ENCODE results near the gene ALOX12B.

ALOX12B gene

DNA sequence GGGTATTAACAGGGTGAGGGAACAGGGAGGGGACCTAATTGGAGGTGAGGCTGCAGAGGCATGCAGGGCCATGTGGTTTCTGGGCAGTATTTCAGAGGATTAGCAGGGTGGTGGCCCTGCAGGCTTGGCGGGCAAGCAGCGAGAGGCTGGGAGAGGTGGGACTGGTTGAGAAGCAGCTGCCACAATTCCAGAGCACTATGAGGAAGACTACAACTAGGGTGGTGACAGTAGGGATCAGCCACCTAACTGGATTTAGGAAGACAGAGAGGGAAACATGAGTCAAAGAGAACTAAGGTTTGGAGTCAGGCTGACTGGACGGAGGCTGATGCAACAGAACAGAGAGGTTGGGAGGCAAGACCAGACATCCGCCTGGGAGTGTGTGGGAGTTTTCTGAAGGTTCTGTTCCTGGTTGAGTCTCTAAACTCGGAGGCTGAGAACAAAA, 18.5 kb upstream of the ALOX12B start:
- peaks cover 5 to 10% of the 10 kb centered on the region in 2 donors for H3K4me1 ChIP-seq (ENCODE audit: control insufficient read depth in 1 of 2, insufficient read depth in 2 of 2, low read length in 2 of 2)

DNA sequence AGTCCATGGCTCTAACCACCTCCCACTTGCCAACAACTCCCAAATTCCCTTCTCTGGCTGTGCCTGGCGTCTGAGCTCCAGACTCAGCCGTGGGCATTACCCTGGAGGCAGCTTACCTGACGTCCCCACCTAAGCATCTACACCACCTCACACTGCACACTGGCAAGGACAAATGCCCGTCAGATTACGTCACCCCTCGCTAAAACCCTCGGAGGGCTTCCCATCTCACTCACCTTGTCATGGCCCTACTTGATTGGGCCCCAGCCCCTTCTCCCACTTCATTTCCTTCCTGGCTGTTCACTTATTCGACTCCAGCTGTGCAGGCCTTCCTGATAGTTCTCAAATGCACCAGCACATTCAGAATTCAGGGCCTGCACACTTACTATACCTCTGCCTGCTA, 17.4 kb upstream of the ALOX12B start:
- peaks cover 3% of the 10 kb centered on the region in 2 donors for H3K4me1 ChIP-seq (ENCODE audit: control insufficient read depth in 1 of 2, insufficient read depth in 2 of 2, low read length in 2 of 2)
- no peak overlapping the region for H3K9ac ChIP-seq (ENCODE audit: low read depth in 1 of 2, low read length in 2 of 2)
- no peak overlapping the region for H3K27ac ChIP-seq (ENCODE audit: low read depth, low read length)
- no peaks in the 10 kb centered on the region for H3K9me3 ChIP-seq (ENCODE audit: control insufficient read depth in 1 of 2, low read length in 2 of 2)
- H3K27me3 ChIP-seq (ENCODE audit: control insufficient read depth in 1 of 2, insufficient read depth in 2 of 2, low read length in 2 of 2), result peaks cover 8 to 12% of the 10 kb centered on the region in 2 donors
- no peaks in the 10 kb centered on the region for H3K36me3 ChIP-seq (ENCODE audit: control insufficient read depth in 1 of 2, insufficient read depth in 2 of 2, low read length in 2 of 2)
- no peak overlapping the region for H3K4me3 ChIP-seq (ENCODE audit: low read depth in 1 of 2, low read length in 2 of 2)

More for the DNA sequence above, 18.5 kb upstream of the ALOX12B start:
- Histone ChIP-seq H3K9ac (ENCODE audit: low read depth in 1 of 2, low read length in 2 of 2) (no peak overlapping the region), H3K4me3 (ENCODE audit: low read depth in 1 of 2, low read length in 2 of 2) (no peak overlapping the region), H3K9me3 (ENCODE audit: control insufficient read depth in 1 of 2, low read length in 2 of 2) (no peaks in the 10 kb centered on the region), H3K27ac (ENCODE audit: low read depth, low read length) (no peak overlapping the region), H3K36me3 (ENCODE audit: control insufficient read depth in 1 of 2, insufficient read depth in 2 of 2, low read length in 2 of 2) (no peaks in the 10 kb centered on the region), H3K27me3 (ENCODE audit: control insufficient read depth in 1 of 2, insufficient read depth in 2 of 2, low read length in 2 of 2) (peaks cover 15 to 19% of the 10 kb centered on the region in 2 donors)

DNA sequence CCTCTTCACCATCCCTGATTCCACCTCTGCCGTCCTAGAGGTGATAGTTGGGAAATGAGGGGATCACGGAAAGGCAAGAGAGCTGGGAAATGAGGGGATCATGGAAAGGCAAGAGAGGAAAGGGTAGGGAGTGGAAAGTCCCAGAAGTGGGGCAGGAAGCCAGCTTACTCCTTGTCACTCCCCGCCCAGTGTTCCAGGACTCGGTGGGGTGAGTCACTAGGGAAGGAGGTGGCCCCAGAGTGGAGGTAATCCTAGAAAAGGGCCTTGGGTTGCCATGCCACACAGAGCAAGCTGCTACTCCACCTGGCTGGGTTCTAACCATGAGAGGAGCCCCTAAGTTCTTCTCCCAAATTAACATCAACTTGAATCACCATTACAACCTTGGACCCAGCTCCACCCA, 16.0 kb upstream of the ALOX12B start:
- H3K36me3 ChIP-seq (ENCODE audit: control insufficient read depth in 1 of 2, insufficient read depth in 2 of 2, low read length in 2 of 2), result no peaks in the 10 kb centered on the region
- H3K4me1 ChIP-seq (ENCODE audit: control insufficient read depth in 1 of 2, insufficient read depth in 2 of 2, low read length in 2 of 2), result no peaks in the 10 kb centered on the region
- H3K27ac ChIP-seq (ENCODE audit: low read depth, low read length), result no peak overlapping the region
- H3K9me3 ChIP-seq (ENCODE audit: control insufficient read depth in 1 of 2, low read length in 2 of 2), result no peaks in the 10 kb centered on the region
- no peak overlapping the region for H3K9ac ChIP-seq (ENCODE audit: low read depth in 1 of 2, low read length in 2 of 2)
- H3K4me3 ChIP-seq (ENCODE audit: low read depth in 1 of 2, low read length in 2 of 2), result no peak overlapping the region
- peaks cover 0 to 3% of the 10 kb centered on the region in 2 donors for H3K27me3 ChIP-seq (ENCODE audit: control insufficient read depth in 1 of 2, insufficient read depth in 2 of 2, low read length in 2 of 2)

DNA sequence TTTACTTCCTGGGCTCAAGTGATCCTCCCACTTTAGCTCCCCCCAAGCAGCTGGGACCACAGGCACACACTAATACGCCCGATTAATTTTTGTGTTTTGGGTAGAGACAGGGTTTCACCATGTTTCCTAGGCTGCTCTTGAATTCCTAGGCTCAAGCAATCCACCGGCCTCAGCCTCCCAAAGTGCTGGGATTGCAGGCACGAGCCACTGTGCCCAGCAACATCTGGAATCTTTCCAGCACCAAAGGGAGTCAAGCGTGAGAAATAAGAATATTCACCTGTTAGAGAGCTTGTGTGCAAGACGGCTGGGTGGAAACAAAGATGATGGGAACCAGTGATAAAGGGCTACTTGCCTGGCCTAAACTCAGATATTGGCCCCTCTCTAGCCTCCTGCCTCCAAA, 14.2 kb upstream of the ALOX12B start:
- H3K4me1 ChIP-seq (ENCODE audit: control insufficient read depth in 1 of 2, insufficient read depth in 2 of 2, low read length in 2 of 2), result no peaks in the 10 kb centered on the region
- no peak overlapping the region for H3K27ac ChIP-seq (ENCODE audit: low read depth, low read length)
- H3K4me3 ChIP-seq (ENCODE audit: low read depth in 1 of 2, low read length in 2 of 2), result no peak overlapping the region

DNA sequence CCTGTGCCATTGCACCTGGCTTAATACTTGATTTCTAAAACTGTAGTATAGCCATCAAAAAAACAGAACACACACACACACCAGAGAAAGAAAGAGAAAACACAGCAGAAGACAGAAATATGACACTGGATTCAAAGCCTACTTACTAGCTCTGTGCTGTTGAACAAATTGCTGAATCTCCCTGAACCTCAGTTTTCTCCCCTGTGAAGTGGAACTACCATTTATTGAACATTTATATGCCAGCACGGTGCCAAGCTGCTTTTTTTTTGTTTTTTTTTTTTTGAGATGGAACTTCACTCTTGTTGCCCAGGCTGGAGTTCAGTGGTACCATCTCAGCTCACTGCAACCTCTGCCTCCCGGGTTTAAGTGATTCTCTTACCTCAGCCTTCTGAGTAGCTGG, 13.2 kb upstream of the ALOX12B start:
- H3K27me3 ChIP-seq (ENCODE audit: control insufficient read depth in 1 of 2, insufficient read depth in 2 of 2, low read length in 2 of 2), result no peaks in the 10 kb centered on the region
- no peak overlapping the region for H3K27ac ChIP-seq (ENCODE audit: low read depth, low read length)
- no peaks in the 10 kb centered on the region for H3K4me1 ChIP-seq (ENCODE audit: control insufficient read depth in 1 of 2, insufficient read depth in 2 of 2, low read length in 2 of 2)
- no peak overlapping the region for H3K4me3 ChIP-seq (ENCODE audit: low read depth in 1 of 2, low read length in 2 of 2)
- H3K9ac ChIP-seq (ENCODE audit: low read depth in 1 of 2, low read length in 2 of 2), result no peak overlapping the region
- H3K36me3 ChIP-seq (ENCODE audit: control insufficient read depth in 1 of 2, insufficient read depth in 2 of 2, low read length in 2 of 2), result no peaks in the 10 kb centered on the region
- no peaks in the 10 kb centered on the region for H3K9me3 ChIP-seq (ENCODE audit: control insufficient read depth in 1 of 2, low read length in 2 of 2)

More for the DNA sequence above, 14.2 kb upstream of the ALOX12B start:
- no peaks in the 10 kb centered on the region for H3K27me3 ChIP-seq (ENCODE audit: control insufficient read depth in 1 of 2, insufficient read depth in 2 of 2, low read length in 2 of 2)
- H3K9ac ChIP-seq (ENCODE audit: low read depth in 1 of 2, low read length in 2 of 2), result no peak overlapping the region
- H3K9me3 ChIP-seq (ENCODE audit: control insufficient read depth in 1 of 2, low read length in 2 of 2), result no peaks in the 10 kb centered on the region
- no peaks in the 10 kb centered on the region for H3K36me3 ChIP-seq (ENCODE audit: control insufficient read depth in 1 of 2, insufficient read depth in 2 of 2, low read length in 2 of 2)

DNA sequence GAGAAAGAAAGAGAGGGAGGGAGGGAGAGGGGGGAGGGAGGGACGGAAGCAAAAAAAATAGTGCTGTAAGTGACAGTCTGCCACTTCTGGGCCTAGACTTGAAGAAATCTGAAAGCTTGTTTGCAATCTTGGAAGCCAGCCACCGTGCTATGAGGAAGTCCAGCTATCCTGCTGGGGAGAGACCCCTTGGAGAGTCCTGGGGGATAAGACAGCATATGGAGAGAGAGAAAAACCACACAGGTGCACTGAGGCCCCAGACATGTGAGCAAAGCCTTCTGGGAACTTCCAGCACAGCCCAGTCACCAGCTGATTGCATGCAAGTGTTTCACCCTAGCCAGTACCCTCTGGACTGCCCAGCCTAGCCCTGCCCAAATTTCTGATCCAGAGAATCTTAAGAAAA, 12.6 kb upstream of the ALOX12B start:
- Histone ChIP-seq H3K4me3 (ENCODE audit: low read depth in 1 of 2, low read length in 2 of 2) (no peak overlapping the region), H3K9me3 (ENCODE audit: control insufficient read depth in 1 of 2, low read length in 2 of 2) (no peaks in the 10 kb centered on the region), H3K27me3 (ENCODE audit: control insufficient read depth in 1 of 2, insufficient read depth in 2 of 2, low read length in 2 of 2) (peaks cover 0 to 6% of the 10 kb centered on the region in 2 donors), H3K27ac (ENCODE audit: low read depth, low read length) (no peak overlapping the region), H3K9ac (ENCODE audit: low read depth in 1 of 2, low read length in 2 of 2) (no peak overlapping the region), H3K4me1 (ENCODE audit: control insufficient read depth in 1 of 2, insufficient read depth in 2 of 2, low read length in 2 of 2) (no peaks in the 10 kb centered on the region), H3K36me3 (ENCODE audit: control insufficient read depth in 1 of 2, insufficient read depth in 2 of 2, low read length in 2 of 2) (no peaks in the 10 kb centered on the region)

DNA sequence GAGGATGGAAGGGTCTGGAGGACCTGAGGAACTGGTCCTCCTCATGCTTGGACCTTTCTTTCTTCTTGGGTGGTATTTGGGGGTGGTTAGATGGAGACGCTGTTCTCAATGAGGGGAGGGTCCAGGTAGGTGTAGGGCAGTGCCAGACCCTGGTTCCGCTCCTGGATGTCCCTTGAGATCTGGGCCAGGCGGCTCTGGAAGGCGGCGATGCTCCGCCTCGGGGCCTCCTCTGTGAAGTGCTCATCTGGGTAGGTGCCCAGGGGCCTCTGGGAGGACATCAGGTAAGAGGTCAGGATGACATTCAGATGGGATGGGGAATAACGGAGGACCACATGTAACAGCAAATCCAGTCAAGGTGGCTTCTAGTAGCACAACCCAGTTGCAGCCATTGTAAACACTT, 9.0 kb upstream of the ALOX12B start:
- no peak overlapping the region for H3K27ac ChIP-seq (ENCODE audit: low read depth, low read length)
- no peaks in the 10 kb centered on the region for H3K36me3 ChIP-seq (ENCODE audit: control insufficient read depth in 1 of 2, insufficient read depth in 2 of 2, low read length in 2 of 2)
- peaks cover 8 to 14% of the 10 kb centered on the region in 2 donors for H3K27me3 ChIP-seq (ENCODE audit: control insufficient read depth in 1 of 2, insufficient read depth in 2 of 2, low read length in 2 of 2)
- no peaks in the 10 kb centered on the region for H3K9me3 ChIP-seq (ENCODE audit: control insufficient read depth in 1 of 2, low read length in 2 of 2)
- no peaks in the 10 kb centered on the region for H3K4me1 ChIP-seq (ENCODE audit: control insufficient read depth in 1 of 2, insufficient read depth in 2 of 2, low read length in 2 of 2)
- H3K4me3 ChIP-seq (ENCODE audit: low read depth in 1 of 2, low read length in 2 of 2), result no peak overlapping the region
- no peak overlapping the region for H3K9ac ChIP-seq (ENCODE audit: low read depth in 1 of 2, low read length in 2 of 2)

DNA sequence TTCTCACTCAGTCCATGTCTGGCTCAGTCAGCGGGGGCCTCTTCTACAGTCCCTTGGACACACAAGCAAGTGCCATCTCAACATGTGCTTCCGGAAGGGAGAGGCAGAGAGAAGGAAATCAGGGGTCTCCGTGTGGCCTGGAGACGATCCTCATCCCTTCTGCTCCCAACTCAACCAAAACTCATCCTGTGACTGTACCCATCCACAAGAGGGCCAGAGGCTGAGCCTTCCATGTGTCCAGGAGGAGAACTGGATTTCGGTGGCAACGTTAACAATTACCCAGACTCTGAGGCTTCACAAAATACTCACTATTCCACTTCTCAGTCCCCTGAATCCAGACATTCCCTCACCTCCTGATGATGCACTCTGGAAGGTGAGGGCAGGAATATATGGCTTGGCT, 7.8 kb upstream of the ALOX12B start:
- no peak overlapping the region for H3K27ac ChIP-seq (ENCODE audit: low read depth, low read length)
- no peak overlapping the region for H3K9ac ChIP-seq (ENCODE audit: low read depth in 1 of 2, low read length in 2 of 2)
- no peaks in the 10 kb centered on the region for H3K9me3 ChIP-seq (ENCODE audit: control insufficient read depth in 1 of 2, low read length in 2 of 2)
- H3K4me3 ChIP-seq (ENCODE audit: low read depth in 1 of 2, low read length in 2 of 2), result no peak overlapping the region
- H3K36me3 ChIP-seq (ENCODE audit: control insufficient read depth in 1 of 2, insufficient read depth in 2 of 2, low read length in 2 of 2), result no peaks in the 10 kb centered on the region
- peaks cover 11 to 18% of the 10 kb centered on the region in 2 donors for H3K27me3 ChIP-seq (ENCODE audit: control insufficient read depth in 1 of 2, insufficient read depth in 2 of 2, low read length in 2 of 2)
- no peaks in the 10 kb centered on the region for H3K4me1 ChIP-seq (ENCODE audit: control insufficient read depth in 1 of 2, insufficient read depth in 2 of 2, low read length in 2 of 2)

DNA sequence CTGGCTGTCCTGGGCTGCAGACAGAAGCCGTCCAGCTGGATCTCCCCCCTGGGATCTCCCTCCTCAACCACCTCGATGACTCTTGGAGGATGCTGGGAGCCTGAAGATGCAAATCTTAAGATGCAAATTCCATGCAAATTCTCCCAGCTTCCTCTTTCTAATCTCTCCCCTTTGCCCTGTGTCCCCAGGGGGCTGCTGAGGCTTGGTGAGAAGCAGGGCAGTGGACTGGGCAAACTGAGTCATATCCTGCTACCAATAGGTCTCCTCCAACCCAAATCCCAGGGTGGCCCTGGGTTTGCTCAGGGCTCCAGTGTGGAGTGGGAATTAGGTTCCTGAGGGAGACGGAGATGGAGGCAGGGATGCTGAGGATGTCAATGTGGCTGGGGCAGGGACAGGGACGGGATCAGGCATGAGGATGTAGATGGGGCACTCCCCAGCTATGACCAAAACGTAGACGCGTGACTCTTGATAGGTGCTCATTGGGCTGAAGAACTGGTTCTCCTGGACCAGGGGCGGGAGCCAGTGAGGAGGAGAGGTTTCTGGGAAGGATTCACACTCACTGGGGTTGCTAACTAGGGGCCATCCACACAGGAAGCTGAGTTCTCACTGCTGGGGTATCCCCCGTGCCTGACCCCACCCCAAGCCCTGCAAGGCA, 3.6 kb upstream of the ALOX12B start:
- H3K36me3 ChIP-seq (ENCODE audit: control insufficient read depth in 1 of 2, insufficient read depth in 2 of 2, low read length in 2 of 2), result no peaks in the 10 kb centered on the region
- H3K9me3 ChIP-seq (ENCODE audit: control insufficient read depth in 1 of 2, low read length in 2 of 2), result no peaks in the 10 kb centered on the region
- peaks cover 25 to 27% of the 10 kb centered on the region in 2 donors for H3K27me3 ChIP-seq (ENCODE audit: control insufficient read depth in 1 of 2, insufficient read depth in 2 of 2, low read length in 2 of 2)
- H3K27ac ChIP-seq (ENCODE audit: low read depth, low read length), result no peak overlapping the region
- no peak overlapping the region for H3K9ac ChIP-seq (ENCODE audit: low read depth in 1 of 2, low read length in 2 of 2)
- H3K4me1 ChIP-seq (ENCODE audit: control insufficient read depth in 1 of 2, insufficient read depth in 2 of 2, low read length in 2 of 2), result no peaks in the 10 kb centered on the region
- no peak overlapping the region for H3K4me3 ChIP-seq (ENCODE audit: low read depth in 1 of 2, low read length in 2 of 2)

DNA sequence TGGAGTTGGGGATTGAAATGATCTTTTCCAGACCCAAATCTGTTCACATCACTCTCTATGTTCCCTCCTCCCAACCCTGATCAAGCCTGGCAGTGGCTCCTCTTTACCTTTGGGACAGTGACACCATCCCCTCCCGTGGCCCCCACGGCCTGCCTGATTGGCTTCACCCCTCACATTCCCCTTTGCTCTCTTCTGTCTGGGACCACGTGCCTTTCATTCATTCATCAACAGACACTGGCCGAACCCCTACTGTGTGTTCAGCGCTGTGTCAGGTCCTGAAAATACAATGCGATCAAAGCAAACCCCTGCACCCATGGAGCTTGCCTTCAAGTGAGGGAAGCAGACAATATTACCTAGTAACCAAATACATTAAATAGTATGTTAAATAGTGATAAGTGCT, 2.2 kb upstream of the ALOX12B start:
- Histone ChIP-seq H3K36me3 (ENCODE audit: control insufficient read depth in 1 of 2, insufficient read depth in 2 of 2, low read length in 2 of 2) (no peaks in the 10 kb centered on the region), H3K4me3 (ENCODE audit: low read depth in 1 of 2, low read length in 2 of 2) (no peak overlapping the region), H3K9me3 (ENCODE audit: control insufficient read depth in 1 of 2, low read length in 2 of 2) (no peaks in the 10 kb centered on the region), H3K4me1 (ENCODE audit: control insufficient read depth in 1 of 2, insufficient read depth in 2 of 2, low read length in 2 of 2) (no peaks in the 10 kb centered on the region), H3K27ac (ENCODE audit: low read depth, low read length) (no peak overlapping the region), H3K27me3 (ENCODE audit: control insufficient read depth in 1 of 2, insufficient read depth in 2 of 2, low read length in 2 of 2) (peaks cover 24 to 26% of the 10 kb centered on the region in 2 donors), H3K9ac (ENCODE audit: low read depth in 1 of 2, low read length in 2 of 2) (no peak overlapping the region)

DNA sequence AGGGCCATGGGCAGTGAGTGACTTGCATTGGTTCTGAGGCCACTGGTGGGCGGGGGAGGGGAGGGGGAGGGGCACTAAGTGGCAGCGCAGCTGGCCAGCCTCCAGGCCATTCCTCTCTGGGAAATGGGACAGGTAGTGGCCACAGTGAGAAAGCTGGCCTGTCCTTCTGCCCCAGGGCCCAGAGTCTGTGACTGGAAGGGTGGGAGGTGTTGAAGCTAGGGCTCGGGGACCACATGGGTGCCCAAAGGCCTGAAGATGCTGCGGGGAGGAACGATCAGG, 375 bp upstream of the ALOX12B start:
- Histone ChIP-seq H3K36me3 (ENCODE audit: control insufficient read depth in 1 of 2, insufficient read depth in 2 of 2, low read length in 2 of 2) (no peaks in the 10 kb centered on the region), H3K4me1 (ENCODE audit: control insufficient read depth in 1 of 2, insufficient read depth in 2 of 2, low read length in 2 of 2) (no peaks in the 10 kb centered on the region), H3K4me3 (ENCODE audit: low read depth in 1 of 2, low read length in 2 of 2) (no peak overlapping the region), H3K9ac (ENCODE audit: low read depth in 1 of 2, low read length in 2 of 2) (no peak overlapping the region), H3K9me3 (ENCODE audit: control insufficient read depth in 1 of 2, low read length in 2 of 2) (no peaks in the 10 kb centered on the region), H3K27me3 (ENCODE audit: control insufficient read depth in 1 of 2, insufficient read depth in 2 of 2, low read length in 2 of 2) (peaks cover 22% of the 10 kb centered on the region in 2 donors), H3K27ac (ENCODE audit: low read depth, low read length) (no peak overlapping the region)

All from duodenal mucosa (tissue), 2 donors.